ENCODE measurements around the gene ATG16L1.

The ATG16L1 gene

GRCh38 chr2:233227346-233227978 is 24.0 kb upstream of the ATG16L1 start:
- DNase-seq: no peak

DNA sequence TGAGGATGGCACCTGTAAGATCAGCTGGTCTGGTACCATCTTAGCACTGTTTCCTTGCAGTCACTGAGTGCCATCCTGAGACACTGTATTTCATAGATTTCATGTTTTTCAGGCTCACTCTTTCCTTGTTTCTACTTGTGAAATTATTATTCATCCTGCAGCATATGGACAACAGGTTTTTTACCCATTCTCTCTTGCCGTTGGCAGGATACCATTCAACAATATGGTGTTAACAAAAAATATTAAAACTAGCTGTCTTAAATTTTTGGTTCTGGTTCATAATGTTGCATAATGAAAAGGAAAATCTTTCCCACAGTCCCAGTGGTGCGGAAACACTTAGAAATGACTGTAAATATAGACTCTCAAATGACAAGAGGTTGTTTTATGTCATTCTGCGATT is 23.1 kb upstream of the ATG16L1 start:
- no peak for DNase-seq

- no peak for DNase-seq
Observed at GRCh38 chr2:233233618-233234230, 17.7 kb upstream of the ATG16L1 start.

GRCh38 chr2:233234264-233234663 is 17.2 kb upstream of the ATG16L1 start:
- DNase-seq: no peak

- DNase-seq: no peak
Observed at GRCh38 chr2:233234996-233235395, 16.5 kb upstream of the ATG16L1 start.

- no peak for DNase-seq
Observed at GRCh38 chr2:233235977-233236376, 15.5 kb upstream of the ATG16L1 start.

GRCh38 chr2:233236820-233237589 is 14.5 kb upstream of the ATG16L1 start:
- DNase-seq: no peak

GRCh38 chr2:233240897-233241296 is 10.6 kb upstream of the ATG16L1 start:
- no peak for DNase-seq

DNA sequence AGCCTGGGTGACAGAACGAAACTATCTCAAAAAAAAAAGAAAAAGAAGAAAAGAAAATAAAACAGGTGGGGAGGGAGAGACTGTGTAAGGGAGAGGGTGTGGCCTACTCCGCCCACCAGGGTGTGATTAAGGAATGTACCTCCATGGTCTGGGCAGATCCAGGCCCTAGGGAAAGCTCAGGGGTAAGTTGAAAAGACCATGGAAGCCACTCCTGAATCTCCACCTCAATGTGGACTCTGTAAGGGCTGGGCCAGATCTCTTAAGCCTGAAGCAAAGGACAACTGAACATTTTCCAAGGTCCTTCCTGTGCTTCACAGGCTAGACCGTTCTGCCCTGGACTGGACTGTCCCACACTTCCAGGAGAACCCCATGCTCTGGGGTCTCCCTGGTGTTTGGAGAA is 9.7 kb upstream of the ATG16L1 start:
- no peak for DNase-seq

GRCh38 chr2:233242231-233242927 is 9.1 kb upstream of the ATG16L1 start:
- no peak for DNase-seq

DNA sequence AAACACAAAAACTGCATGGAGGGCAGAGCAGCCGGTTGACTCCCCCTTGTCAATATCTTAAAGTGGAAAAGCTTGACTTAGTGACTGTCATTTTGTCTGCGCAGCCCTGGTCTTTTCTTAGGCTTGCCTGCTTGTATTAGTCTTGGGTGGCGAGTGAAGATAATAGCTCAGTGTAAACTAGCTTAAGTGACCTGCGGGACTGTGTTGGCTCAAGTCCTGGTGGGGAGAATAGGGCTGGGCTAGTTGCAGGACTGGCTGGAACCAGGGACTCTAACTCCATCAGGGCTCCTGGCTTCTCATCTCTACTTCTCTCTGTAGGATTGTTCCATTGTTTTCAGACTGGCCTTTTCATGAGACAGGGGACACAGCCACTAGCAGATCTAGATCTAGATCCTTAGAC is 8.1 kb upstream of the ATG16L1 start:
- no peak for DNase-seq

- DNase-seq: no peak
Observed at GRCh38 chr2:233244818-233245217, 6.7 kb upstream of the ATG16L1 start.

DNA sequence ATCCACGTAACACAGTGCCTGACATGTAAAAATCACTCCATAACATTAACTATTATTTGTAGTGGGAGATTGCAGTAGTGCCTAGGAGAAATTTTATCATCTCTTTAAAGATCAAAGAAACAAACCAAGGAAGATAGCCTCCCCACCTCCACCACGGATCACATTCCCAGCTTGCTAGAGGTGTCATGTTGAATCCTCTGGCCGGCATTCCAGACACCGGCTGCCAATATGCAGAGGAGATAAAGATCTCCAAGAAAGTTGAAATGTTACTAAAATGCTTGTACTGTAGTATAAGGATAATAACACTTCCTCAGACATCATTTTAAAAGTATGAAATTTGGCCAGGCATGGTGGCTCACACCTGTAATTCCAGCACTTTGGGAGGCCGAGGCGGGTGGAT is 6.1 kb upstream of the ATG16L1 start:
- no peak for DNase-seq

- DNase-seq: no peak
Observed at GRCh38 chr2:233247116-233247515, 4.4 kb upstream of the ATG16L1 start.

GRCh38 chr2:233247744-233248143 is 3.7 kb upstream of the ATG16L1 start:
- DNase-seq: no peak

- DNase-seq: no peak
Observed at GRCh38 chr2:233248999-233249398, 2.5 kb upstream of the ATG16L1 start.

- no peak for DNase-seq
Observed at GRCh38 chr2:233250568-233250967, 905 bp upstream of the ATG16L1 start.

GRCh38 chr2:233250985-233251305 is 528 bp upstream of the ATG16L1 start:
- no peak for DNase-seq

DNA sequence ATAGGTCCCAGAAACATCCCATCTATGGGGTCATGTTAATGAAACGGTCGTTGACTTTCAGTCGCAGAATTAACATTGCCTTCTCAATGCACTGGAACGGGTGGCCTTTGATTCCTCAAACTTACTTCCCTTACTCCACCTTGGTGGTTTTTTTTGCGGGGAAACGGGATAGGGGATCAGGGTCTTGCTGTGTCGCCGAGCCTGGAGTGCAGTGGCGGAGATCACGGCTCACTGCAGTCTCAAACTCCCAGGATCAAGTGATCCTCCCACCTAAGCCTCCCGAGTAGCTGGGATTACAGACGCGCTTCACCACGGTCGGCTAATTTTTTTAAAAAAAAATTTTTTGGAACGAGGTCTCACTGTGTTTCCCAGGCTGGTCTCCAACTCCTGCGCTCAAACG is 754 bp downstream of the ATG16L1 start:
- DNase-seq: no peak

- DNase-seq: no peak
Observed at GRCh38 chr2:233255151-233255550, 3.7 kb downstream of the ATG16L1 start.

- no peak for DNase-seq
Observed at GRCh38 chr2:233256048-233256447, 4.6 kb downstream of the ATG16L1 start.

DNA sequence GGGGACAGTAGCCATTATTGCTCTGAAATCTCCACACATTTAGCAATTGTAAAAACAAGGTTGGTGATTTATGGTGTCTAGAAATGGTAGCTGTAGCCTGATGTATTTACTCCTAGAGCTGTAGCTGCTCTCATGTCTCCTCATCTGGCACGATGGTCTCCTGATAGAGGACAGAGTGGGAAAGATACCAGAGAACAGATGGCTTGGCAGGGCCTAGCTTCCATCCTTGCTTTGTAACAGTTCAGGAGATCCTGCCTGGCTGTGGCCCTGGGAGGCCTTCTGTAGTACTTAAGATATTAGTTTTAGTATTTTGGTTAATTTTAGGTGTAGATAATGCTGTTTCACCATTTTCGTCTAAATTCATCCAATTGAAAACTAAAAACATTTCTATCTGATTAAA is 6.7 kb downstream of the ATG16L1 start:
- no peak for DNase-seq

- DNase-seq: no peak
Observed at GRCh38 chr2:233259730-233260129, 8.3 kb downstream of the ATG16L1 start.

DNA sequence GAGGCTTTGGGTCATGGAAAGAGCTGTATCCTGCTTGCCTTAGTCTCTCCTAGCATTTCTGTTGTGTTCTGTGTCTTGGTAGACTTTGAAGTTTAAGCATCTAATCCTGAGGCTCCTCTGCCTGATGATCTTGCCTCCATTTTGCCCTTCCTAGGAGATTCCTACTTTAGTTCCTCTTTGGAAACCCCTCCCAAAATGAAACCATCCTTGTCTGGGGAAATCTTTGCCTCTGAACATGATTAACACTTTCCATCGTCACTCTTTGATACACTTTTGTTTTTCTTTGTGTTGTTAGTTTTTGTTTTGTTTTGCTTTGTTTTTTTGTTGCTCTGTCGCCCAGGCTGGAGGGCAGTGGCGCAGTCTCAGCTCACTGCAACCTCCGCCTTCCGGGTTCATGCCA is 9.2 kb downstream of the ATG16L1 start:
- no peak for DNase-seq
